GM19240 (cell line): ENCODE results near the gene ERBB4.
"Not testable (repeated sequence)": the region's sequence is repeated elsewhere in the genome, so short reads cannot be mapped to it uniquely, and the experiment has no call there.

Source experiments
- DNase-seq: peaks from one replicate; pipeline ENCODE4 v3.0.0; 2011; ENCODE audit warnings: low spot score; ENCODE audit not compliant: insufficient read length

ERBB4 gene

DNA sequence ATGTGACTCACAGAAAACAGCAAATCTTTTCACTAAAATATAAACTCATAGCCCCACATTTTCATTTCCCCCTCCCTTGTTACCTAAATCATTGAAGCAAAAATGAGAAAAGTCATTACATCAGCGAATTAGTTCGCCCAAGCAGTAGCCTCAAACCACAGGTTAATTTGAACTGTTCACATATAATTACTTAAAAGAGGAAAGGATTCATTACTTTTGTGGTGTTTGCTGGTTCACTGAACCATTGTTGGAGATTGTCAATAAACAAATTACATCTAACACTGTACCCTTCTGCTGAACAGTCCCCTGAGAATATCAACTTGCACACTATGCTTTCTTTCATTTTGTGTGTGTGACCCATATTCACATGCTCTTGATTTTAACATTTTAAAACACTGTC, 238.7 kb downstream of the ERBB4 start:
- DNase-seq, result no peak

DNA sequence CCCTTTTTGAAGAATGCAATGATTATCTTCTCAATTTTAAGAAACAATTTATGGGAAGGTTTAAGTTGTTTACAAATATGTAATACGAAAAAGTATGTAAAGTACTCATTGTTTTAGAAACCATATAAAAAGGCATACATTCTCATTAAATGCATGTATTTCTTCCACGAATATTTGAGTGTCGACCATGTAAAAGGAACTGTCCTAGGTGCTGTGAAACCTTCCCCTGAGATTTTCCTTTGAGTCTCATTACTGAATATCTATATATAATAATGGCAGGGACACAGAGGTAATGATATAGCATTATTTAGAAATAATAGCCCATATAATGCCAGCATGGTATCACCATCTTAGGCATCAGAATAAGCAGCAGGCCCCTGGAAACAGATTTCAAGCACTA, 239.3 kb downstream of the ERBB4 start:
- no peak for DNase-seq

DNA sequence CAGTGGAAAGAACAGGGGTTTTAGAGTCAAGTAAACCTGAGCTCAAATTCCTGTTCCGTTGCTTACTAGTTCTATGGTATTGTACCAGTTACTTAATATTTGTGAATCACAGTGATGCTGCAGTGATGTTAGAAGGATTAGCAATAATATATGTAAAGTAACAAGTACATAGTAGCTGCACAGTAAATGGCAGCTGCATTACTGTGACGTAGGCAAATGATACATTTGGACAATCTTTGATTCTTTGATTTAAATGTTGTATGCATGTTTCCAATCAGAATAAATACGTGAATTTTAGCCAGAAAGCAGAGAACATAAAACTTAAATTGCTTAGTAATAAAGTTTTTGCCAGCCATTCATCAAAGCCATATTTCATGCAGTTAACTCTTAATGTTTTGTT, 243.0 kb downstream of the ERBB4 start:
- no peak for DNase-seq

DNA sequence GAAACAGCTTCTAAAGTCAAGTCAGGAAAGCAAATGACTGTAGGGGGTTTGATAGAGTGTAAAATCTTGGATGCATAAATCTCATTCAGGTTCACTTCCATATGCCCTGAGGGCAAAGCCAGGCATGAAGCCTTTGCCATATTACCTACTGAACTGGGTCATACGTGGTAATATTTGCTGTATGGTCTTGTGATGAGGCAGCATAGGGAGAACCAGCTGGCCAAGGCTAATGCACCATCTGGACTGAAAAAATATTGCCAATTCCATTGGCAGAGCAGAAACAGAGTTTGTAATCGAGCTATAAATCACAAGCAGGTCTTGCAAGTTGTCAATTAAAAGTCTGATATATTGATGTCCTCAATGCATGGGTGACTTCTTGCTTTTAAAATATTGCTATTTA, 243.8 kb downstream of the ERBB4 start:
- no peak for DNase-seq

DNA sequence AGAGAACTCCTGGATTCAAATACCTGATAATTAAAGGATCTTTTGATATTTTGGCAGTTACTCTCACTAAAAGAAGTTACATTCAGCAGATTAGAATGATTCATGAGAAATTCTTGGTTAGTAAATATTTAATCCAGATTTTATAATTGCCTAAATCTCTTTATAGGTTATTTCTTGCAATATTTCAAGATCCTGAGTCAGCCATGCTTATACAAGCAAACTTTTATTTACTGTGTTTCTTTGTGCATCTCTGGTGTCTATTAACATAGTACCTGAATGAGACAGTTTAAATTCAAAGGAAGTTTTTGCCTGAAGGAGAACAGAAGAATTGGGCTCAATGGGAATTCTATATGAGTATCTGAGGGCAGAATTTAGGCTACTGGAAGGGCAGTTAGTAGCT, 249.3 kb downstream of the ERBB4 start:
- DNase-seq, result no peak

DNA sequence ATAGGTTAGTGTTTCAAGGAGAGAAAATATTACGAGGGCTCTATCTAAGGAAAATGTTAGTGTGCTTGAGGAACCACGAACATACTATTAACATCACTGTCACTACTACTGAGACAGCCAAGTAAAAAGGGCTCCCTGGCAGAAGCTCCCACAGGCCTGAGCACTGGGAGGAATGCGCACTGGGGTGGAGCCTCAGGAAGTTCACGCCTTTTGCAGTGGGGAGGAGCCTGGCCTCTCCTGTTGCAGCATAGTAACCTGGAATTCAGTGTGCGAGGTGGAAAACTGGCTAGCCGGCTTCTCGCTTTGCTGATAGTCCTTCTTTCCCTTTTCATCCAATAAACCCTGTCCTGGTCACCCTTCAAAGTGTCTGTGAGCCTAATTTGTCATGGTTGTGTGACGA, 250.3 kb downstream of the ERBB4 start:
- DNase-seq, result no peak

DNA sequence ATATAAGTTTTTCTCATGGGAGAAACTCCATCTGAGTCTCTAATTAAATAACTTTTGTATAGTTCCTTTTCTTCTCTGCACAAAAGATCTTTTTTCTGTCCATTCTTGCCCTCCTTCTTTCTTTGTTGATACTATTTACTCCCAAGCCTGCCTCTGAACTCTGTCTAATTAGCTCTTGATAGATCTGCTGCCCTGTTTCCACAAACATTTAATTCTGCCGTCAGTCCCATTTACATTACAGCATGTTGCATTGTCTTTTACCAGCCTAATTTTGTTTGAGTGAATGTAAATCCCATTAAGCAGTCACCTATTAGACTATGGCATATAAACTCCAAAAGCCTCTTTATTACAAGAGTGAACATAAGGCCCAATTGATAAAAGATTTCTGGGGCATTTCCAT, 254.4 kb downstream of the ERBB4 start:
- DNase-seq, result no peak

DNA sequence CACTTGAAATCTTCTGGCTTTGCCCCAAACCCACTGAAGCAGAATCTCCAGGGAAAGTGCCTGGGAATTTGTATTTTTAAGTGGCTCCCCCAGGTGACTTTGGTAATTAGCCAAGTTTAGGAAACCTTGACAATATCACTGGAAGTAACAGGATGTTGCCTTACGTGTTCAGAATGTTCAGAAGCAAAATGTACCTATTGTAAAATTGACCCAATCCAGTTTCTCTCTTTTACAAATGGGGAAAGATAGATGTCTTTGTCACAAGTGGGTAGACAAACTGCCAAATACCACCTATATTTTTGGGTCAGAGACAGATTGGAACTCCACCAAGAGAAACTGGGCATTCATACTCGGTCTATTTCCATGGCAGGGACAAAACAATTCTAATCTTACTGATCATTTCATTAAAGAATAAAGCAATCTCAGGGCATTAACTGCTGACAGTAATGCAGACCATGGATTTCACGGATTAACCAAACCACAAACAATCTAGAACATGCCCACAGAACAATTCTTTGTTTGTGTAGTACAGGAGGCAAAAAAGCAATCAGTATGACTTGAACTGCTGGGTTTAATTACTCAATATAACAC, 255.8 kb downstream of the ERBB4 start:
- no peak for DNase-seq

DNA sequence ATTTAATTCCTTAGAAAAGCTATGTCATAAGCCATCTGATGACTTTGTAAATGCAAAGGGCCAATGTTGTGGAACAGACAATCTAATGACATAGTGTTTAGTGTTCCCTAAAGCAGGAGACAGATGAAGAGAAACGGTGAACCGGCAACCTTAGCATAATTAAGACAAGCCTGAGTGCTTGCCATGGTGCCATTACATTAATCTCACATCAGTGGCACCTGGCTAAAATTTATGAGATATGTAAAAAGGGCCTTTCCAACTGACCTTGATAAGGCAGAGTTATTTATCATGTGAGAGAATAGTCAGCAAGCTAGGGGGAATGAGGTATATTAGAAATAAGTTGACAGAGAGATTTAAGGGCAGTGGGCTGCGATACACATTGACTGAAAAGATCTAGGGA, 261.8 kb downstream of the ERBB4 start:
- DNase-seq, result no peak

DNA sequence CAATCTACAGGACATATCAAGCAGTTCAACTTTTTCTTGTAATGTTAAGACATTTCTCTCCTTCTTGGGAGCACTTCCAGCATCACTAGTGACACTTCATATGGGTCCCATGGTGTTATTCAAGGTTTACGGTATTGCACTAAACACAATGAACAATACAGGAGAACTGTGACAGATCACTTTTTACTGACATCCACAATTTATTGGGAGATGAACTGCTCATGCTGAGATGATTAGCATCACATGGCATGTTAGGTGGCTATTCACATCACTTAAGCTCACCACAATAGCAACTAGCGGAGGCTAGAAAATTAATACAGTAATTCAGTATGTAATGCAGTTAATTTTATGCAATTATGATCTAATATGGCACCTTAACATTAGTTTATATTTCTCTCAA, 264.4 kb downstream of the ERBB4 start:
- DNase-seq, result no peak

DNA sequence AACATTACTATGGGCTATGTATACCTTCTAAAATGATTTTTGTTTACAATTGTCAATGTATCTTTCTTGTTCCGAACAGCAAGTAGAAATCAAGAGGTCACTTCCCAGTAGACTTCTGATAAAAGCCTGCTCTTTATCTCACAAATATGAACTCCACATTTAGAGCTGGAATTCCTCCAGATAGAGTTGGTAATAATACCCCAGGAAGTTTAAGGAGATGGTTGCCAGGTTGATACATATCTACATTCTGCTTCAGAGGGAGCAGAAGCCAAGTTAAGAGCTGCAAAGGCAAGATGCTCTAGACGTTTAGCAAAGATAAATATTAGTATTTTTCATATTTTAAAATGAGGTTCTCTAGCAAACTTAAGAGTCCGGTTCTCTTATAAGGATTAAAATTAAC, 267.0 kb downstream of the ERBB4 start:
- DNase-seq, result no peak

DNA sequence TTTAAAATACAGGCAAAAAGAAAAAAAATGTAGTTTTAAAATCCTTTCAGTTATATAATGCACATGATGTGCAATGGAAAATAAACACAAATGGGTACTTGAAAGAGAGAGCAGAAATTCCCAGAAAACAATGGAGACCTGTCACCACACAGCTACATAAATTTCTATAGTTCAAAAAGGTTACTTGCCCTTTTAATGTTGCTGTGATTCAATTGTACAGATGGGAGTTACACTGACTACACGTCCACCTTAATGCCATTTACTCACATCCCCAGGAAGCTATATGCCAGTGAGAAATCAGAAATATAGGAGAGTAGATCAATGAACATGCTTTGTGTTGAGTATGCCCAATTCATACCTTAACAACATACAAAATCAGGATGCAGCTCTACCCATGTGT, 269.6 kb downstream of the ERBB4 start:
- no peak for DNase-seq

DNA sequence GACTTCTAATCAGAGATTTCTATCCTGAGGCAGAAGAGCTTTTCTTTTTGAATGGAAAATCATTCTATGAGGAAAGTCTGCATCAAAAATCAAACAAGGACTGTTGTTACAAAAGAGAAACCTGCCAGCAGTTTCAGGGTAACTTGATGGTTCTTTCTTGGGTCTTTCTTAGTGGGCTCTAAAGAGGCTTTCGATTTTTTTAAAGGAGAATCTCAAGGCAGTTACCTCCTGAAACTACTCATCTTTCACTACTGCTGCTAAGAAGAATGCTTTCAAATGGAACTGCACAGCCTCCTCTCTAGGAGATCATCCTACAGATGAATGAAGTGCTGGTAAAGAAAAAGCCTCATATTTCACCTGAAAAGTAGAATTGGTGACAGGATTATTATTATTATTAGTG, 272.3 kb downstream of the ERBB4 start:
- DNase-seq, result no peak

DNA sequence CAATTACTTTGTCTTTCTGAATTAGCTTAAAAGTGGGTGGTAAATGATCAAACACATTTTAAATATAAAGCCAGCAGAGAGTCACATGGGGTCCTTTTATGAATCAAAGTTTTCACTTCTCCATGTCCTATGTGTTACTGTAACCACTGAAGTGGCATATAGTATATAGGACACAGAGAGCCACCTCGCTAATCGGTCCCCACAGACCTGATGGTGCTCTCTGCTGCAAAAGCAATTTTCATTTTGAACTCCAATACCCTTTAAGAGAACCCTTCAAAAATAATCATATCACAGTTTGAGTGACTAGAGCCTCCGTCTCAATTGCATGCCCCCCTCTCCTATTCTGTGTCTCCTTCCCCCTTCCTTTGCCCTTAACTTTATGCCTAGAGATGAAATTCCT, 272.8 kb downstream of the ERBB4 start:
- no peak for DNase-seq

DNA sequence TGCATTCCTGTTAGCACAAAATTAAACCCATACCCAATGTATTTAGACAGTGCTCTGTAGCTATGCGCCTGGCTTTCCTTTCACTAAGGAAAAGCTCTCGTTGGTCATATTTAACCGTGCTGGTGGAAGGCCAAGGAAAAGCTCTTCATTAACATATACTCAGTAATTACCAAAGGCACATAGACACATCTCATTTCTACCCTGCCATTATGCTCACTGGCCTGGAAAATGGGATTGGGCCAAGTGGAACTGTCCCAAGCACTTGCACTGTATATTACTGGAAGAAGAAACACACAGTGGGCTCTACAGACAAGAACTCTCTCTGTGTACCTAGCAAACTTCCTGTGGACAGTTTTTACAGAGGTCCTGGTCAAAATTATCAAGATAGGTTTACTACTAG, 274.4 kb downstream of the ERBB4 start:
- DNase-seq, result no peak

DNA sequence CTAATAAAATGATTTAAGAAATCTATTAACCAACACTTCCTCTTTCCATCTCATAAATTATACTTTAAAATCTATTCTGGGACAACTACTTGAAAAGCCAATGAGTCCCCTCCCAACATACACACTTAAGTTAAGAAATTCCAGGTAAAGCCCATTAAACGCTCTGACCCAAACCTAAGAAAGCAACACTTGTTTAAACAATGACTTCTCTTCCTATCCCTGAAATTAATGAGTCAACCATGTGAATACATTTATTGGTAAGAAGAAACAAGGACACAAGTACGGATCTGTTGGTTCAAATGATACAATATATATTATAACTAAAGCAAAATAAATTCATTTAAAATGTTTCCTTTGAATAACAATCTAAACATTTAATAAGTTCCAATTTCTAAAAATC, 279.4 kb downstream of the ERBB4 start:
- DNase-seq, result no peak

DNA sequence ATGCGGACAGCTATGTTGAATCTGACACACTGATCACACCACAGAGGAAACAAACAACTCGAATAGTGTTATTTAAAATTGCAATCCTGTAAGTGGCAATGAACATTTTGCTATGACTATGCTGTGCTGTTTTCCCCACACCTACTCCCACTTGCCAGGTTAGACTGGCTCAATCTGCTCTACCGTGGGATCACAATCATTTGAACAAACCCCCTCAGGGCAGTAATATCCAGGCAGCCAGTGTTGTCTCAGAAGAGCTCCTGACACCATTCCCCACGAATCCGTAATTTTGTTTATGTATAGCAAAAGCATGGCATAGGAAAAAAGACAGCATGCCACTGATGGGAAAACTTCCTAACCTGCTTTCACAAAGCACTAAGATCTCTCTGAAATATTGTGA, 284.3 kb downstream of the ERBB4 start:
- no peak for DNase-seq

DNA sequence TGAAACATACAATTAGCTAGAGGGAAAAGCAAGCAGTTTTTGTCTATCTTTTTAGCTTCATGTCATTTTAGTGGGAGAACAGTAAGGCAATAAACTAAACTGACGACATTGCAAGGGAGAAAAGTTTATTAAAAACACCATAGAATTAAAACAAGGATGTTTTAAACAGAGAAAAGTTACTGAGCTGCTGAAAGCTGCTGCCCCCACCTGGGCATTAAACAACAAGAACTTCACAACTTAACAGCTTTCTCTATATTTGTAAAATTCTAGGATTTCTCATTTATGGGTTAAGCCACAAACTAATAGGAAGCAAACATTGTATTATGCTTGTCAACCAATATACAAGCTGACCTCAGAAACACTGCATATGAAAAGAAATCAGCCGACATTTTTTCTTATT, 289.2 kb downstream of the ERBB4 start:
- DNase-seq, result no peak

DNA sequence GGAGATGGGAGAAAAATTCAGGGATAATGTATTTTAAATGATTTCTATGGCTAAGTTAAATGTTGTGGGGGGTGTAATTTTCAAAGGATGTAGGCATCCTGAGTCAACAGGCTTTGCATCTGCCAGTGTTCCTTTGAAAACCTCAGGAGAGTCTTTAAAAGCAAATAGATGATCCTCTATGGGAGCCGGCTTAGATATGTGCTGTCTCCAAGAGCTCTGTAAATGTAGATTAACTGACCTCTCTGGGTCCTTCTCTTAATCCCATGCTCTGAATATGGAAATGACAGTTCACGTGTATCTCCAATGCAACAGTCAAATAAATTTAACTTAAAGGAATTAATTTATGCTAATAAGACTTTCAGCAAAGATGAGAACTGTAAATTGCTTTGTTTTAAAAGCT, 292.7 kb downstream of the ERBB4 start:
- DNase-seq, result no peak

DNA sequence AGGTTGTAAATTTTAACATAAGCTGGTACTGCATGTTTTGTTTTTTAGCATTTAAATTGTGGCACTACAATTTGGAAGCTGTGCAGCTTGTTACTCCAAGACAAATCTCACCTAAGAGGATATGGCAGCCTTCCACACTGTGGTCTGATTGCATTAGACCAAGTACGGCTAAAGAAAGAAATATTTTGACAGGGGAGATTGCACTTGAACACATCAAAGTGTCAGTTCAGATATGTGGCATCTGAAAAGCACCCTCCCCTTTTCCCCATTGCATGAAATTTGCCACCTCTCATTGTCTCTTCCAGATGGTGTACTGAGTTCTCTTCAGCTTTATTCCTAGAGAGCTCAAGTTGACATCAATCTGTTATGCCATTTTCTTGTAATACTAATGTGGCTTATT, 295.9 kb downstream of the ERBB4 start:
- no peak for DNase-seq

DNA sequence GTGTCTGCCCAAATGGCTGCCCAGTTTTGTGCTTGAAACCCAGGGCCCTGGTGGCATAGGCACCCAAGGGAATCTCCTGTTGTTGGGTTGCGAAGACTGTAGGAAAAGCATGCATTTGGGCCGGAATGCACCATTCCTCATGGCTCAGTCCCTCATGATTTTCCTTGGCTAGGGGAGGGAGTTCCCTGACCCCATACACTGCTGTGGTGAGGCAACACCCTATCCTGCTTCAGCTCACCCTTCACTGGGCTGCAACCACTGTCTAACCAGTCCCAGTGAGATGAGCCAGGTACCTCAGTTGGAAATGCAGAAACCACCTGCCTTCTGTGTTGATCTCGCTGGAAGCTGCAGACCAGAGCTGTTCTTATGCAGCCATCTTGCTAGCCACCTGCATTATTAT, 300.4 kb downstream of the ERBB4 start:
- not testable (repeated sequence) for DNase-seq

DNA sequence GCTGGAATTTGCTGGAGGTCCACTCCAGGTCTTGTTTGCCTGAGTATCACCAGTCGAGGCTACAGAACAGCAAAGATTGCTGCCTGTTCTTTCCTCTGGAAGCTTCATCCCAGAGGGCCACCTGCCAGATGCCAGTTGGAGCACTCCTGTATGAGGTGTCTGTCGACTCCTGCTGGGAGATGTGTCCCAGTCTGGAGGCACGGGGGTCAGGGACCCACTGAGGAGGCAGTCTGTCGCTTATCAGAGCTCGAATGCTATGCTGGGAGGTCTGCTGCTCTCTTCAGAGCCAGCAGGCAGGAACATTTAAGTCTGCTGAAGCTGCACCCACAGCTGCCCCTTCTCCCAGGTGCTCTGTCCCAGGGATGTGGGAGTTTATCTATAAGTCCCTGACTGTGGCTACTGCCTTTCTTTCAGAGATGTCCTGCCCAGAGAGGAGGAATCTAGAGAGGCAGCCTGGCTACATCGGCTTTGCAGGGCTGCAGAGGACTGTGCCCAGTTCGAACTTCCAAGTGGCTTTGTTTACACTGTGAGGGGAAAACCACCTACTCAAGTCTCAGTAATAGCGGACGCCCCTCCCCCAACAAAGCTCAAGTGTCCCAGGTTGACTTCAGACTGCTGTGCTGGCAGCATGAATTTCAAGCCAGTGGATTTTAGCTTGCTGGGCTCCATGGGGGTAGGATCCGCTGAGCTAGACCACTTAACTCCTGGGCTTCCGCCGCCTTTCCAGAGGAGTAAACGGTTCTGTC, 301.1 kb downstream of the ERBB4 start:
- no peak for DNase-seq

DNA sequence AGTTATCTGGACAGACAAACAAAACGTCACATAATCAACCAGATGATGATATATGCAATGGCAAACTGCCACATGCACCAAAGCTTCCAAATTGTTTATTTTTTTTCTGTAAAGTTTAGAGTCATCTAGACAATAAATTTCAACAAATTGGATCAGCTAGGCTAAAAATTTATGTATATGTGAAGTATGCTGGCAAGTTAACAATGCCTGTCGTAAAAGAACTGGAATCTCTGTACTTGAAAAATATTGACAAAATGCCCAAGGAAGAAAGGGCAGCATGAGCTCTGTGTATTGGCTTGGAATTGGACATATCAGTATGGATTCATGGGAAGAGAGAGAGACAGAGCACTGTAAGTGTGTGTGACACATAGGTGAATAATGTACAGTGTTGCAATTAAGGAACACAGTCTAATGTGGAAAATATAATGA, 309.8 kb downstream of the ERBB4 start:
- no peak for DNase-seq

DNA sequence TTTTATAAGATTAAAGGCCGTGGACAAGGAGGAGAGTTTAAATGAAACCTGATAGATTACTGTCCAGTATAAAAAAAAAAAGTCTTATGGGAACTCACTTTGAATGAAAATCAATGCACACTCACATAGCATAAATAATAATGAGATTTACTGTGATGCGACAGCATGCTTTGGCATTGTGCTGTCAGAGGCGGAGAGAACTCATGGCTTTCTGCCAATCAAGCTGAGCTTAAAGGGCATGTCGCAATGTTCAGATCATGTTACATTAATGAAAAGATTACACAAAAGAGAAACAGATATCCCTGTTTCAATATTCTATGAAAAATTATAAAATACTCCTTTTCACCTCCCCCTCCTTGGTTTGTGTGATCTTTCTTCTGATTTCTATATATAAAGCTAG, 310.8 kb downstream of the ERBB4 start:
- no peak for DNase-seq
